C4-2B (cell line): Measurements from ENCODE around the gene GPC5.

Source experiments
- H3K27ac ChIP-seq: fragments of 450-650 bp; 2 replicates; pipeline ENCODE4 v1.5.1; 2017
- CTCF ChIP-seq: fragments of 450-650 bp; conservative IDR thresholded peaks from 2 replicates; pipeline ENCODE4 v1.5.1; 2017; ENCODE audit warnings: mild to moderate bottlenecking
- ZFX ChIP-seq: fragments of 450-650 bp; IDR thresholded peaks from 2 replicates; pipeline ENCODE4 v1.6.1; 2017

GPC5 gene

GRCh38 chr13:91467236-91467635 lies 68.8 kb downstream of the GPC5 start:
- no peak for TF ChIP-seq CTCF
- no peak for TF ChIP-seq ZFX
- H3K27ac ChIP-seq = no peak overlapping the region

GRCh38 chr13:91468301-91468700 lies 69.9 kb downstream of the GPC5 start:
- TF ChIP-seq CTCF (no peak), ZFX (no peak)
- no peak overlapping the region for H3K27ac ChIP-seq

- no peak overlapping the region for H3K27ac ChIP-seq
- no peak for TF ChIP-seq CTCF
- no peak for TF ChIP-seq ZFX
These were observed 71.7 kb downstream of the GPC5 start for GRCh38 chr13:91470084-91470621.

GRCh38 chr13:91470681-91471080 lies 72.3 kb downstream of the GPC5 start:
- H3K27ac ChIP-seq = no peak overlapping the region
- TF ChIP-seq ZFX = no peak
- TF ChIP-seq CTCF = no peak

- H3K27ac ChIP-seq = no peak overlapping the region
- no peak for TF ChIP-seq ZFX
- no peak for TF ChIP-seq CTCF
These were observed 84.0 kb downstream of the GPC5 start for GRCh38 chr13:91482427-91482826.

- H3K27ac ChIP-seq = no peak overlapping the region
- TF ChIP-seq CTCF = no peak
- no peak for TF ChIP-seq ZFX
These were observed 93.6 kb downstream of the GPC5 start for GRCh38 chr13:91491980-91492379.

- no peak overlapping the region for H3K27ac ChIP-seq
- TF ChIP-seq ZFX = no peak
- peak; percentile 12; the same call in 1 of the 2 replicates for TF ChIP-seq CTCF
These were observed 95.0 kb downstream of the GPC5 start for GRCh38 chr13:91493442-91493841.
